ENCODE data around the gene ARPC4.
A peak's percentile ranks its signal among the peaks of the same experiment; 100 is the strongest.

Gene ARPC4

DNA sequence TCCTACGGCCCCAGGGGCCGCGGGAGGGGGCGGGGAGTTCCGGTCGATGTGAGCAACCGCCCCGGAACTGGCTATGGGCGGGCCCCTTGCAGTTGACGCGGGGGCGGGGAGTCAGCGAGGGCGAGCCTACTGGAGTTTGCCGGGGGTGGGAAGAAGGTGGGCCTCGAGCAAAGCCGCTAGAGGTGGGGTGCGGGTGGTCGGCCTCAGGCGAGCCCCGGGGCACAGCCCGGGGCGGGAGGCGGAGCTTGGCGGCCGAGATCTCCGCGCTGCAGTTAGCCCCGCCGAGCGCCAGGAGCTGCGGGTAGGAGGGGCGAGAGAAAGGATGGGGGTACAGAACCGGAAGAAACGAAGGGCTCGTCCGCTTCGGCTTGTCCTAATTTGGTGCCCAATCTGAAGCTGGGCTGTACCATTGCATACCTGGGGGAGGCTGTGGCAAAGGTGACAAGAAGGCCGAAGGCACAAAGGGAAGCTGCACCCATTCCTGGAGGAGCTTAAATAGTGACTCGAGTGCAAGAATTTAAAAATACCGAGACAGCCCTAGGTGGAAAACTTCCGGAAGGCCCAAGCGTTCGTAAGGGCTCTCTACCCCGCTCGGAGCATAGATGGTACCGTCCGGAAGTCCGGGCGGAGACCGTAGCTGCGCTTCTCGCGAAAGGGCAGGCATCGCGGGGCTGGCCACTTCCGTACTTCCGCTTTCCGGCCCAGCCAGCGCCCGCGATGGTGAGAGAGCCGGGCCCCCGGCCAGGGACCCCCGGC lies at the start of gene ARPC4, which contains the start of gene TADA3:
TSS of gene ARPC4 (plus strand) at position 678 of the 756 bp plus-strand sequence. CDS start at position 718, 40 bp downstream.
TSS of gene TADA3 (minus strand) at position 69 of the 756 bp plus-strand sequence. CDS start 1,007 bp downstream, outside the sequence.
- peak; percentile 92 for DNase-seq

DNA sequence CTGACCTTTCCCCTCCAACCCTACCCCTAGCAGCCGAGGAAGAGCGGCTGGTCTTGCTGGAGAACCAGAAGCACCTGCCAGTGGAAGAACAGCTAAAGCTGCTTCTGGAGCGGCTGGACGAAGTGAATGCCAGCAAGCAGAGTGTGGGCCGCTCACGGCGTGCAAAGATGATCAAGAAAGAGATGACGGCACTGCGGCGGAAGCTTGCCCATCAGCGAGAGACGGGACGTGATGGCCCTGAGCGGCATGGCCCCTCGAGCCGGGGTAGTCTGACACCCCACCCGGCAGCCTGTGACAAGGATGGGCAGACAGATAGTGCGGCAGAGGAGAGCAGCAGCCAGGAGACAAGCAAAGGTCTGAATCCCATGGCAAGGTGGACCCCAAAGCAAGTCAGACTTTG lies 49.3 kb upstream of the ARPC4 start:
- no peak for DNase-seq

DNA sequence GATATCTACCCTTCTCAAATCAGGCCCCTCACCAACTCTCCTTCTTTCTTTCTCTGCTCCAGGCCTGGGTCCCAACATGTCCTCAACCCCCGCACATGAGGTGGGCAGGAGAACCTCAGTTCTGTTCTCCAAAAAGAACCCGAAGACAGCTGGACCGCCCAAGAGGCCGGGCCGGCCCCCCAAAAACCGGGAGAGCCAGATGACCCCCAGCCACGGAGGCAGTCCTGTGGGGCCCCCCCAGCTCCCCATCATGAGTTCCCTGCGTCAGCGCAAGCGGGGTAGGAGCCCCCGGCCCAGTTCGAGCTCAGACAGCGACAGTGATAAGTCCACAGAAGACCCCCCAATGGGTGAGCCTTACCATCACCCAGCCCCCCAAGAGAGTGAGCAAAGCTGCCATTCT lies 48.7 kb upstream of the ARPC4 start:
- no peak for DNase-seq

DNA sequence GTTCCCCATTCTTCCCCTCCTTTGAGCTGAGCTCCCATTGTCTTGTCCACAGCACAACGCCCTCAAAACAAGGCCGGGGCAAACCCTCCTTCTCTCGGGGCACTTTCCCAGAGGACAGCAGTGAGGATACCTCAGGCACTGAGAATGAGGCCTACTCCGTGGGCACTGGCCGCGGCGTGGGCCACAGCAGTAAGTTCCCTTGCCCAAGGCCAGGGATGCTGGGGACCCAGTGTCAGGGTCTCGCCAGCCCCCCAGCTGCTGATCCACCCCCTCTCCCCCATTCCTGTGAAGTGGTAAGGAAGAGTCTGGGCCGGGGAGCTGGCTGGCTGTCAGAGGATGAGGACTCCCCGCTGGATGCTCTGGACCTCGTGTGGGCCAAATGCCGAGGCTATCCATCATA lies 47.4 kb upstream of the ARPC4 start:
- no peak for DNase-seq

DNA sequence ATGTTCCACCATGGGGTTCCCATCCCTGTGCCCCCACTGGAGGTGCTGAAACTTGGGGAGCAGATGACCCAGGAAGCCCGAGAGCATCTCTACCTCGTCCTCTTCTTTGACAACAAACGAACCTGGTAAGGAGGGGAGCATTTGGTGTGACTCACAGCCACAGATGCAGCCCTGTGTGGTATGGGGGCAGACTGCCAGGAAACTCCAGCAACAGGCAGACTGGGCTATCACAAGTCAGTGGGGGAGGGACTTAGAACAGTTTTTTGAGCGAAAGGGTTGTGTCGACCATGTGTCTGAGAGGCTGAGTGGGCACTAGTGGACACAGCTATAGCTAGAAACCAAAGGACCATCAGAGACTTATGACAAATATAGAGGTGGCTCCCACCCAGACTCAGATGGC lies 46.6 kb upstream of the ARPC4 start:
- DNase-seq = no peak

DNA sequence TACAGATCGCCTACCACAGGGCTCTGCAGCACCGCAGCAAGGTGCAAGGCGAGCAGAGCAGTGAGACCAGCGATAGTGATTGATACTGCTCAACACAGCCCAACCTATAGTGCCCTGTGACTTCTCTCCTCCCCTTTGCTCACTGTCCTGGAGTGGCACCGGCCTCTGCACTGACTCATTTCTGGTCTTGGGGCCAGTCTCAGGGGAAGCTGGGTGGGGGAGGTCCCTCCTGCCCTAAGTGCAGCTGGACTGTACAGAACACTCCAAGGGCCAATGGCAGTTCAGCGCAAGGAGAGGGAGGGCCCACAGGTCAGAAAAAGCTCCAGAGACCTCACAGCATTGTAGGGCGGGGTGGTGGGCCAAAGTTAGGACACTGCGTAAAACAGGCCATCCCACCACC lies 45.6 kb upstream of the ARPC4 start:
- DNase-seq = no peak

DNA sequence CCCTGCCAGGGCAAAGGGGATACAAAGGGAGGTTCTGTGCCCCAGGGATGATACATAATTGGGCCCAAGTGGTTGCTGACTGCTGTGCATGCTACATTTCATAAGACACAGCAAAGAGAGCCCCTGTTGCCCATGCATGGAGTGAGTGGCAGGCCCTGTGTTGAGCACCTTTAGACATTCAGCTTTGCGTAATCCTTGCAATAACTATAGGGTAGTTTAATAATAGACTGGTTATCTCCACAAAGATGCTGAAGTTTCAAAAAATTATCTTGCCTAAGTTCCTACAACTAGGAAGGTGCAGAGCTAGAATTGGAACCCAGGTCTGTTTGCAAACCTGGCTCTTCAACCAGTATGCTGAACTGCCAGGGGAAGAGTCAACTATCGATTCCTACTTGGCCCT lies 44.9 kb upstream of the ARPC4 start:
- DNase-seq = no peak

DNA sequence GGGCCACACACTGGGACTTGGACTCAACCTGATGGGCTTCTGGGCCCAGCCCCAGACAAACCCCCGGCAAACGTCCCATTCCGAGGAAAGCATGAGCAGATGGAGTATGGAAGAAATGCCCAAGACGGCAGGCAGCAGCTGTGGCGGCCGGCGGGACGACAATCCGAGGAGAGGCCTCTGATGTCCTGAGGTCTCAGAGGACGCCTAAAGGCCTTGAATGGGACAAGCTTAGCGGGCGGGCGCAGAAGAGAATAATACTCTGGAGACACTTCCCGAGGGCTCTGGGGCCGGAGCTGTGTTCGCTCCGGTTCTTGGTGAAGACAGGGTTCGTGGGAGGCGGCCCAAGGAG lies 43.6 kb upstream of the ARPC4 start:
- DNase-seq = no peak

DNA sequence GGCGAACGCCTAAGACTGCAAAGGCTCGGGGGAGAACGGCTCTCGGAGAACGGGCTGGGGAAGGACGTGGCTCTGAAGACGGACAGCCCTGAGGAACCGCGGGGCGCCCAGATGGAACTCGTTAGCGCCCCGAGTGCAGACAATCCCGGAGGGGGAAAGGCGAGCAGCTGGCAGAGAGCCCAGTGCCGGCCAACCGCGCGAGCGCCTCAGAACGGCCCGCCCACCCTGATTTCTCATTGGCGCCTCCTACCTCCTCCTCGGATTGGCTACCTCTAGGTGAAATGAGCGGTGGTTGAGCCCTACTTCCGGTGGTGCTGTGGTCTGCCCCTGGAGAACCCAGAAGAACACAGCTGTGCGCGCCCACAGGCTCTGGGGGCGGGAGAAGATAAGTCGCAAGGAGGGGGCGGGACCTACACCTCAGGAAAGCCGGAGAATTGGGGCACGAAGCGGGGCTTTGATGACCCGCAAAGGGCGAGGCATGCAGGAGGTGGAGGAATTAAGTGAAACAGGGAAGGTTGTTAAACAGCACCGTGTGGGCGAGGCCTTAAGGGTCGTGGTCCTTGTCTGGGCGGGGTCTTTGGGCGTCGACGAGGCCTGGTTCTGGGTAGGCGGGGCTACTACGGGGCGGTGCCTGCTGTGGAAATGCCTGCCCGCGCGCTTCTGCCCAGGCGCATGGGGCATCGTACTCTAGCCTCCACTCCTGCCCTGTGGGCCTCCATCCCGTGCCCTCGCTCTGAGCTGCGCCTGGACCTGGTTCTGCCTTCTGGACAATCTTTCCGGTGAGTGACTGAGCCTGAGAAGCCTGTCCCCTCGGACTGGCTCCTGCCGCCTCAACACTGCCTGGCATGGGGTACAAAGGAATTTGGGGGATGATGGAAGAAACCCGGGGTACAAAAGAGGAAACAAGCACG lies 43.0 kb upstream of the ARPC4 start, which contains the start of gene OGG1:
TSS of gene OGG1 (plus strand) at position 308 of the 911 bp plus-strand sequence. CDS start at position 643, 335 bp downstream.
- DNase-seq = peak; percentile 96

DNA sequence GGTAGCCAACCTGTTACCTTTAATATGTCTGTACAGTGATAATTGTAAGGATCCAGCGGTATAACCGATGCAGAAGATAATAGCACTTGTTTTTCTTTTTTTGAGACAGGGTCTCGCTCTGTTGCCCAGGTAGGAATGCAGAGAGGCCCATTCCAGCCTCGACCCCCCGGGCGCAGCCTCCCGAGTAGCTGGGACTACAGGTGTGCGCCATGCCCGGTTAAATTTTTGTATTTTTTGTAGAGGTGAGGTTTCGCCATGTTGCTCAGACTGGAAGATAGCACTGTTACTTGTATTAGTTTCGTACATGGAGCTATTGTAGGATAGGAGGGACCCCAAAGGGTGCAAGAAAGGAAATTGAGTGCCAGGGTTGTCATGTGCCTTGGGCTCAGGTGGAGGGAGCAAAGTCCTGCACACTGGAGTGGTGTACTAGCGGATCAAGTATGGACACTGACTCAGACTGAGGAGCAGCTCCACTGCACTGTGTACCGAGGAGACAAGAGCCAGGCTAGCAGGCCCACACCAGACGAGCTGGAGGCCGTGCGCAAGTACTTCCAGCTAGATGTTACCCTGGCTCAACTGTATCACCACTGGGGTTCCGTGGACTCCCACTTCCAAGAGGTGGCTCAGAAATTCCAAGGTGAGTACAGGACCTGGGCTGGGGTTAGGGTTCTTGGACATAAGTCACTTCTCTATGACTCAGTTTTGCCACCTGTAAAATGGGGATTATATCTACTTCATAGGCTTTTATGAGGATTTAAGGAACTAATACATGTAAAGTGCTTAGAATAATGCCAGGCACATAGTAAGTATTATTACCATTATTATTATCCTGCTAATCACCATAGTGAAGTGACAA lies 42.1 kb upstream of the ARPC4 start:
- no peak for DNase-seq

DNA sequence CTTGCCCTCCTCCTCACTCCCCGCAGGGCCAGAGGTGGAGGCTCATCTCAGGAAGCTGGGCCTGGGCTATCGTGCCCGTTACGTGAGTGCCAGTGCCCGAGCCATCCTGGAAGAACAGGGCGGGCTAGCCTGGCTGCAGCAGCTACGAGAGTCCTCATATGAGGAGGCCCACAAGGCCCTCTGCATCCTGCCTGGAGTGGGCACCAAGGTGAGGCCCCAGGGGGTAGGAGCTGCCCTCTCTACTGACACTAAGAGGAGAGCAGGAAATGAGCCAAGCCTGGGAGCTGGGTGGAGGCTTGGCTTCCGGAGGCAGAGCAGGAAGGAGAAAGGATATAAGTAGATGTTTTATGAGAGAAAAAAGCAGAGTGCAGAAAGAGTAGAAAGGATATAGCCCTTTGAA lies 38.2 kb upstream of the ARPC4 start:
- DNase-seq = no peak

DNA sequence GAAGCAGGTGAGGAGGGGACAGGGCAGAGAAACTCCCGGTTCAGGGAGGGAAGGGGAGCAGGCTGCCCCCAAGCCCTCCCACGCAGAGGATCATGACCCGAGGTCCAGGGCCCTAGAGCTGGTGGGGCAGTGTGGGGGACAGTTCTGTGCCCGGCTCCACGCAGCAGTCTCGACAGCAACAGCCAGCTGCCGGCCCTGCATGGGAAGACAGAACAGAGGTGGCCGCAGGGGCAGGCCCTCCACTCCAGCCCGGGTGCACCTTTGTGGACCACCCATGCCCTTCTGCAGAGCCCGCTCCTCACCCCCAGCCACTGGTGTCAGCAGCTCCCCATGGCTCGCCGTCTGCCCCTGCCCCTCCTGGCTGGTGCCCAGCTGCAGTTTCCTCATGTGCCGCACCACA lies 35.5 kb upstream of the ARPC4 start:
- no peak for DNase-seq

DNA sequence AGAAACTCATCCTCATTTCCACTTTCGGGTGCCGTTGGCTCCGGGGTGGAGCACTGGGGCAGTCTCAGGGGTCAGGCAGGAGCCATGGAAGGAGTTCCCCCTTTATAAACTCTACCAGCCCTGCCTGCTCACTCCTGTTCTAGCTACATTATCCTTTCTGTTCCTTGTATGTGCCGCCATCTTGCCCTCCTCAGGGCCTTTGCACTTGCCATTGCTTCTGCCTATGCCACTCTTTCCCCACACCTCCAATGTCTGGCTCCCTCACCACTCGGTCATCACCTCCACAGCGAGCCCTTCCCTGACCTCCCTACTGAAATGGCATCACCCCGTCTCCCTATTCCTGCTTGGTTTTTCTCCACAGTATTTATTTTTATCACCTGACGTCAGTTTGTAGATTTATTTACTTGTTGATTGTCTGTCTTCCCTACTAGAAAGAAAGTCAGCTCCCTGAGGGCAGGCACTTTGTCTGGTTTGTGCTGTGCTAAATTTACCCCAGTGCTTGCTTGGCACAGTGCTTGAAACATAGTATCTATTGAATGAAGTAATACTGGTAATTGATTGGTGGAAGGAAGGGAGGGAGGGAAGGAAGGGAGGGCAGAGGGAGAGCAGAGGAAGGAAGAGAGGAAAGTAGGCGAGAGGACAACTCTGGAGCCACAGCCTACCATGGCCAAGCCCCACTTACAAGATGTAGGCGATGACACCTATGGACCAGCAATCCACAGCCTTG lies 31.9 kb upstream of the ARPC4 start:
- DNase-seq = no peak

DNA sequence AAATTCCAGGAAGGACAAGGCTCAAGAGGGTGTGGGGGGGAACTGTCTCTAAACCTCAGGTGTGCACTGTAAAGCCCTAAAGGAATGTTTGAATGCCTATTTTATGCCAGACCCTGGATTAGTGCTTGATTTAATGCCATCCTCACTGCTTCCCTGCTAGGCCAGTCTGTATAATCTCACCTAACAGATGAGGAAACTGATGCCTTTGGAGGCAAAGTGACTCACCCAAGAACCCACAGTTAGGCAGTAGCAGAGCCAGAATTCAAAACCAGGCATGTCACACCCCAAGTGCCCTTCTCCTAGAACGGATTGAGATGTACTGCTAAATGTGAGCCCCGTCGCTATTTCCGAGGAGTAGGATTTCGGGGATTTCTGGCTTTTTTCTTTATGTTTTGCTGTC lies 31.0 kb upstream of the ARPC4 start:
- no peak for DNase-seq

DNA sequence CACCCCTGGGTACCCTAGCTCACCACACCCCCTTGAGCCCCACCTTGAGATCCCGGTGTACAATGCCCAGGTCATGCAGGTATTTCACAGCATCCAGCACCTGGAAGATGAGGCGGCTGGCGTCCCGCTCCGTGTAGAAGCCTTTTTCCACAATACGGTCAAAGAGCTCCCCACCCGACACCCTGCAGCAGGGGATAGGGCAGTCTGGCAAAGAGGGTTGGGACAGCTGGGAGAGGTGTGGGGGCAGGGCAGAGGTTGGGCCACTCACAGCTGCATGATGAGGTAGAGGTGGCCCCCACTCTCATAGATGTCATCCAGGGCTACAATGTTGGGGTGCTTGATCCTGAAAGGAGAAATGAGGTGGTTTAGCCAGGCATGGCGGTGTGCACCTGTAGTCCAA lies 30.0 kb upstream of the ARPC4 start:
- DNase-seq = no peak

DNA sequence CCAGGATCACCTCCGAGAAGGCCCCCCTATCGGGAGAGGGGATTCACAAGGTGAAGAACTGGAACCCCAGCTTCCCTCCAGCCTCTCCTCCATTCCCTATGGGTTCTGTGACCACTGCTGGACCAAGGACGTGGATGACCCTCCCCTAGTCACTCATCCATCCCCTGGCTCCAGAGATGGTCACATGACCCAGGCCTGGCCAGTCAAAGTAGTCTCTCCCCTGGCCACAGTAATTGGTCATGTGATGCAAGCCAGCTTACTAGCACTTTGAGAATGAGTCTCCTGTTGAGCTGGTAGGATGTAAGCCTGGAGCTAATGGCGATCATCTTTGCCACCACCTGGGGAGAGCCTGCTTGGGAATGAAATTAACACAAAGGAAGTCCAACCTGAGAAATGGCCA lies 27.0 kb upstream of the ARPC4 start:
- DNase-seq = no peak

DNA sequence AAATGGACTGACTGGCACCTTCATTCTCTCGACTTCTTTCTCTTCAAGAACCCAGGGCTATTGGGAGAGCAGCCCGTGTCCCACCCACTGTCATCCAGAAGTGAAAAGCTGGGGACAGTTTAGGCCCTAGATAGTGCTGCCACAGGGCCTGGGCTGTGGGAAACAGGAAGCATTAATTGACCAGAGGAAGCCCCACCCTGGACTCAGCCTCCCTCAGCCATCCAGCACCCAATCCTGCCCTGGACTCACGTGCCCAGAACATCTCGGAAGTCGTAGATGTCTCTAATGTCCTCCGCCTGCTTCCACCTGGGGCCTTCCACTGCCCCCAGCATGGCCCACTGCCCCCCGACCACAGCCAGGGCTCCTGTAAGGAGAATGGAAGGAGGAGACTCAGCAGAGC lies 25.5 kb upstream of the ARPC4 start:
- DNase-seq = no peak

DNA sequence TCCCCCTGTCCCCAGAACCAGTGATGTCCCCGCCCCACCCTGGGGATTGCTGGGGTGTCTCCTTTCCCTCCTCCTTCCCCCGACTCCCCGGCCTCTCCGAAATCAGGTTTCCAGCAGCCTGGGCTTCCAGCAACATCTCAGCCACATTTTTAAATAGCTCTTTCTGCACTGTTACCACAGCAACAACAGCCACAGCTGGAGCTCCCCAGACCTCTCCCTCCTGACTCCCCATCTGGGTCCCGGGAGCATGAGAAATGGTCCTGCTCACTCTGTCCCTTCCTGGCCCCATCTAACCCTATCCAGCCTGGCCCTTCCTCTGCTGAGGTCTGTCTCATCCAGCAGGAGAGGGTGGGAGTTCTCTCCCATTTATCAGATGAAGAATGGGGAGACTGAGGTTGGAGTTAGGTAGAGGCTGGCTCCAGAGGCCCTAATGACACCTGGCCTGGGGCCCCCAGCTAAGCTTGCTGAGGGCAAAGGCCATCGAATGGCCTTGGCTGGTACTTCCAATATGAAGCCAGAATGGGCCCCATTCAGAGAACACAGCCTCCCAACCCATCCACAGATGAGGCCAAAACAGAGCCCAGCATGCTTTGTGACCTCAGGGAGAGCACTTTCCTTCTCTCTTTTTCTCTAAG lies 24.6 kb upstream of the ARPC4 start:
- DNase-seq = no peak

DNA sequence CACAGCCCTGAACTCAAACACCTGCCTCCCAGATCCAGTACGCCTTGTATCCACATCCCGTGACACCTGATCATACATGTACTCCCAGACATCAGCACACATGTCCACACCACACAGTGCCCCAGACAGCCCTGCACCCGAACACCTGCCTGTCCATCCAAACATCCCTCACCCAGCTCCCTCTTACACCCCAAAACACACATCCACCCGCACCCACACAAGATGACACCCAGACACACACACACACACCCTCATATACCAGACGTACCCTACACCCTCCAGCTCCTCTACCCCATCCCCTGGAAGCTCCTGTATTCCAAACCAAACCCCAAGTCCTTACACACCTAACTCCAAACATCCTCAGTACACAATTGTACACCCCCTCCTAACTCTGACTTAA lies 23.9 kb upstream of the ARPC4 start:
- no peak for DNase-seq

DNA sequence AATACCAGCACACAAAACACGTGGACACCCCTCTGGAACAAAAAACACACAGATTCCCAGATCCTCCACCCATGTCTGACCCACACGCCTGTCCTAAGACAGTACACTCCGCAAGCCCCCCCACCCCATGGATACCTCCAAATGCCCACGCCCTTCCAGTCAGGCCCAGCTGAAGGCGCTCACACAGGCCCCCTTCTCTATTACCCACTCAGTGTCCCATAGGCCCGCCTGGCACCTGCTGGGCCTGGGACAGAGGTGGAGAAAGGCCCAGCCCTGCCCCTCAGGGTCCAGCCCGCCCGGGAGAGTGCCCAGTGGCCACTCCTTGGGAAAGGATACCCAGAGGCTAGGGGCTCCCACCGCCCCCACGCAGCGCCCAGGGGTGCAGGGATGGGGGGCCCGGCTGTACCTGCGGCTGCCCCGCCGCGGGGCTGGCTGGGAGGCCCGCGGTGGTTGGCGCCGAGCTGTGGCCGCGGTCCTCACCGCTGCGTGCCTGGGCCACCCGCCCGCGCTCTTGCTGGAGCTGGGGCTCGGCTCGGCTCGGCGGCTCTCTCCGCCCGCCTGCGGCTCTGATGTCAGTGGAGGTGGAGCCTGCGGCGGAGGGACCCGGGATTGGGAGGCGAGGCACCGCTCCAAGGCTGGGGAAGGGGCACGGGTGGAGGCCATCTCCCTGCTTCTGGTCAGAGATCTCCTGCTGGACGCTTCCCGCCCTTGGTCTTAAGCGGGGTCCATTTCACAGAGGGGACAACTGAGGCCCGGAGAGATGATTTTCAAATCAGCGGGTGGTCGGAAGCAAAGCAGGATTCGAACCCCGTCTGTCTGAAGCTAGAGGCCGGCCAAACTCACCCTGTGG lies 23.2 kb upstream of the ARPC4 start, which contains the start of gene CAMK1:
TSS of gene CAMK1 (minus strand) at position 522 of the 850 bp plus-strand sequence. CDS start 2,198 bp downstream, outside the sequence.
- DNase-seq = peak; percentile 57
